WTC11 (cell line): ENCODE data around the gene KIF6. TPM values are rescaled to one million over a fixed set of nuclear protein-coding genes. Genes with fewer than 3 reads are reported as not detected.

Experiments used
- ATAC-seq: fragments of 200-7000 bp; cut with Tn5 transposase; 2 replicates; pipeline ENCODE4 v1.10.0; 2021; ENCODE audit warnings: mild to moderate bottlenecking, moderate library complexity
- CTCF ChIA-PET: fragments of 300-600 bp; sonication (Branson Sonifier 250); formaldehyde crosslinking; loops from one replicate; lab custom pipeline; 2021; ENCODE audit warnings: antibody characterized with exemption; lab: Charles Lee
- POLR2A ChIA-PET: fragments of 350-600 bp; sonication (Branson Sonifier 250); formaldehyde crosslinking; loops from one replicate; lab custom pipeline; 2021; ENCODE audit warnings: antibody characterized with exemption; lab: Charles Lee
- DNase-seq: peaks from one replicate; pipeline ENCODE4 v3.0.0; 2021; ENCODE audit warnings: low spot score
- H3K27ac Mint-ChIP-seq: 2 replicates; pipeline ENCODE4 v1.8.0; 2021; ENCODE audit warnings: mixed read lengths
- H3K27me3 Mint-ChIP-seq: 2 replicates; pipeline ENCODE4 v1.8.0; 2021; ENCODE audit warnings: low read depth, mild to moderate bottlenecking, moderate library complexity, mixed read lengths
- H3K36me3 Mint-ChIP-seq: 2 replicates; pipeline ENCODE4 v1.8.0; 2021; ENCODE audit warnings: mixed read lengths
- H3K4me1 Mint-ChIP-seq: 2 replicates; pipeline ENCODE4 v1.8.0; 2022; ENCODE audit warnings: mixed read lengths
- H3K4me3 Mint-ChIP-seq: 2 replicates; pipeline ENCODE4 v1.8.0; 2021; ENCODE audit warnings: mild to moderate bottlenecking, moderate library complexity, mixed read lengths
- H3K9me3 Mint-ChIP-seq: 2 replicates; pipeline ENCODE4 v1.8.0; 2021; ENCODE audit warnings: mixed read lengths
- ELF4 ChIP-seq: sonication (generic); formaldehyde crosslinking; IDR thresholded peaks from 2 replicates; pipeline ENCODE4 v1.8.1; 2022; ENCODE audit warnings: low read depth, mild to moderate bottlenecking, moderate library complexity, missing genetic modification reagents
- EMX1 ChIP-seq: fragments of 250-450 bp; sonication (Bioruptor Pico); IDR thresholded peaks from 2 replicates; pipeline ENCODE4 v1.8.0; 2021; ENCODE audit warnings: mild to moderate bottlenecking
- ESRRA ChIP-seq: sonication (generic); formaldehyde crosslinking; IDR thresholded peaks from 2 replicates; pipeline ENCODE4 v1.8.1; 2022; ENCODE audit warnings: mild to moderate bottlenecking, missing genetic modification reagents, borderline replicate concordance
- GABPB1 ChIP-seq: sonication (generic); formaldehyde crosslinking; IDR thresholded peaks from 2 replicates; pipeline ENCODE4 v1.8.1; 2023; ENCODE audit warnings: mild to moderate bottlenecking, missing genetic modification reagents
- GRHL2 ChIP-seq: fragments of 250-450 bp; sonication (Bioruptor Pico); IDR thresholded peaks from 2 replicates; pipeline ENCODE4 v1.8.0; 2022; ENCODE audit warnings: mild to moderate bottlenecking, moderate library complexity; ENCODE audit not compliant: insufficient replicate concordance, severe bottlenecking
- HMGA2 ChIP-seq: fragments of 250-450 bp; sonication (Bioruptor Pico); IDR thresholded peaks from 2 replicates; pipeline ENCODE4 v1.4.0; 2021; ENCODE audit warnings: mild to moderate bottlenecking, moderate library complexity
- IRF2 ChIP-seq: sonication (generic); formaldehyde crosslinking; IDR thresholded peaks from 2 replicates; pipeline ENCODE4 v1.8.0; 2022; ENCODE audit warnings: low read depth, missing genetic modification reagents, borderline replicate concordance
- KAT7 ChIP-seq: sonication (generic); formaldehyde crosslinking; IDR thresholded peaks from 2 replicates; pipeline ENCODE4 v1.8.1; 2023; ENCODE audit warnings: missing genetic modification reagents, mild to moderate bottlenecking, borderline replicate concordance
- MXD4 ChIP-seq: fragments of 250-450 bp; sonication (Bioruptor Pico); IDR thresholded peaks from 2 replicates; pipeline ENCODE4 v1.8.0; 2021; ENCODE audit warnings: mild to moderate bottlenecking, moderate library complexity, borderline replicate concordance
- NFYB ChIP-seq: sonication (generic); formaldehyde crosslinking; conservative IDR thresholded peaks from 2 replicates; pipeline ENCODE4 v1.8.0; 2022; ENCODE audit warnings: low read depth, missing genetic modification reagents
- NR3C1 ChIP-seq: sonication (generic); formaldehyde crosslinking; conservative IDR thresholded peaks from 2 replicates; pipeline ENCODE4 v1.8.1; 2023; ENCODE audit warnings: low read depth, mild to moderate bottlenecking, missing genetic modification reagents
- OVOL2 ChIP-seq: fragments of 250-450 bp; sonication (Bioruptor Pico); IDR thresholded peaks from 2 replicates; pipeline ENCODE4 v1.9.0; 2021; ENCODE audit warnings: mild to moderate bottlenecking, borderline replicate concordance
- RORB ChIP-seq: fragments of 250-450 bp; sonication (Bioruptor Pico); IDR thresholded peaks from 2 replicates; pipeline ENCODE4 v1.9.0; 2021; ENCODE audit warnings: mild to moderate bottlenecking
- SOX15 ChIP-seq: fragments of 250-450 bp; sonication (Bioruptor Pico); IDR thresholded peaks from 2 replicates; pipeline ENCODE4 v1.9.0; 2021; ENCODE audit warnings: mild to moderate bottlenecking
- TEAD4 ChIP-seq: sonication (generic); formaldehyde crosslinking; IDR thresholded peaks from 2 replicates; pipeline ENCODE4 v1.8.0; 2022; ENCODE audit warnings: mild to moderate bottlenecking, missing genetic modification reagents
- ZNF263 ChIP-seq: sonication (generic); formaldehyde crosslinking; IDR thresholded peaks from 2 replicates; pipeline ENCODE4 v1.8.1; 2022; ENCODE audit warnings: low read depth, mild to moderate bottlenecking, moderate library complexity, missing genetic modification reagents
- ZNF423 ChIP-seq: fragments of 250-450 bp; sonication (Bioruptor Pico); IDR thresholded peaks from 2 replicates; pipeline ENCODE4 v2.1.2; 2022; ENCODE audit warnings: mild to moderate bottlenecking, moderate library complexity
- ZNF671 ChIP-seq: fragments of 250-450 bp; sonication (Bioruptor Pico); IDR thresholded peaks from 2 replicates; pipeline ENCODE4 v1.8.0; 2021; ENCODE audit warnings: mild to moderate bottlenecking
- total RNA-seq: library from RNA; stranded (reverse); gene quantifications from 3 replicates; pipeline ENCODE4 v1.2.3, GENCODE V29; 2021
- TF ChIP-seq, protein P1 (sequence below): sonication (generic); formaldehyde crosslinking; IDR thresholded peaks from 2 replicates; pipeline ENCODE4 v1.8.0; 2022; ENCODE audit warnings: mild to moderate bottlenecking, missing genetic modification reagents
- TF ChIP-seq, protein P2 (sequence below): sonication (generic); formaldehyde crosslinking; IDR thresholded peaks from 2 replicates; pipeline ENCODE4 v1.8.1; 2023; ENCODE audit warnings: mild to moderate bottlenecking, missing genetic modification reagents, moderate library complexity
- TF ChIP-seq, protein P3 (sequence below): sonication (generic); formaldehyde crosslinking; IDR thresholded peaks from 2 replicates; pipeline ENCODE4 v1.8.0; 2023; ENCODE audit warnings: missing genetic modification reagents
- TF ChIP-seq, protein P4 (sequence below): fragments of 200-600 bp; IDR thresholded peaks from 2 replicates; pipeline ENCODE4 v1.8.0; 2022; ENCODE audit warnings: antibody characterized with exemption
- TF ChIP-seq, protein P5 (sequence below): sonication (generic); formaldehyde crosslinking; IDR thresholded peaks from 2 replicates; pipeline ENCODE4 v1.8.0; 2023; ENCODE audit warnings: missing genetic modification reagents, mild to moderate bottlenecking, borderline replicate concordance

Gene KIF6
- total RNA-seq, 1 experiment from 2014 or later: 0.57 TPM

DNA sequence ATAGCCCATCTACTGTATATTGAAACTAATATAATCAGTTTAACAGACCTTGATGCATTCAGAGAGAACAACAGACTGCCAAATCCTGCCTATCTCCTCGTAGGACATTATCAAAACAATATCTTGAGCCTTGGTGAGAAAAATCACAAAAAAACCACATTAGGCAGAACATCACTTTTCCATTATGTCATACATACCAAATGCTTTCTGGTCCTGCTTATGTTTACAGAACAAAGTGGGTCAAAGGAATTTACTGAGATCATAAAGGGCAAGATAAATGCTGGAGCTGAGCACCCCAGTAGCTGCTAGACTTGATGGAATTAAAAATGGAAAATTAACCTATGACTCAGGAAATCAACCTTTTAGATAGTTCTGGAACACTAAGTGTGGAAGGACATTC is 207.5 kb downstream of the KIF6 start:
- Mint-ChIP-seq H3K27ac (no peak overlapping the region), H3K36me3 (no peaks in the 10 kb centered on the region), H3K9me3 (no peaks in the 10 kb centered on the region; the same call in none of the 2 replicates), H3K27me3 (no peaks in the 10 kb centered on the region), H3K4me3 (no peak overlapping the region), H3K4me1 (no peaks in the 10 kb centered on the region)
- POLR2A ChIA-PET: no interaction called here
- CTCF ChIA-PET: no interaction called here
- TF ChIP-seq ELF4 (no peak), ZNF263 (CRISPR knock-in tag) (no peak)
- TF ChIP-seq, protein P1, sequence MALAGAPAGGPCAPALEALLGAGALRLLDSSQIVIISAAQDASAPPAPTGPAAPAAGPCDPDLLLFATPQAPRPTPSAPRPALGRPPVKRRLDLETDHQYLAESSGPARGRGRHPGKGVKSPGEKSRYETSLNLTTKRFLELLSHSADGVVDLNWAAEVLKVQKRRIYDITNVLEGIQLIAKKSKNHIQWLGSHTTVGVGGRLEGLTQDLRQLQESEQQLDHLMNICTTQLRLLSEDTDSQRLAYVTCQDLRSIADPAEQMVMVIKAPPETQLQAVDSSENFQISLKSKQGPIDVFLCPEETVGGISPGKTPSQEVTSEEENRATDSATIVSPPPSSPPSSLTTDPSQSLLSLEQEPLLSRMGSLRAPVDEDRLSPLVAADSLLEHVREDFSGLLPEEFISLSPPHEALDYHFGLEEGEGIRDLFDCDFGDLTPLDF (CRISPR knock-in tag): no peak
- DNase-seq: no peak
- ATAC-seq: no peak

DNA sequence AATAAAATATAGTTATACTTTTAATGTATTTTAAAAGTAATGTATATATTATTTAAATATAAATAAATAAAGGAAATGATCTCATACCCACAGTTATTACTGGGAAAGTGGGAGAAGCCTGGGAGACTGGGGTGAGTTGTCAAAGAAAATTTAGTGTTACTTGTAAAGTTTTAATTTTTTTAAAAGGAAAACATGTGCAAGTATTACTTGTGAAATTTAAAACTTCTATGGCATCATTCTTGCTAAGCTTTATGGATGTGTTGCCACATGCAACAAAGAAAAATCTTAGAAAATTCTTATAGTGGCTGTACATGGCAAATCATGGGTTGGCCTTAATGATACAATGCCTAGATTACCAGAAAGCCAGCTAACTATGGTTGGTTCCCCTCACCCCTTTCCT is 208.7 kb downstream of the KIF6 start:
- TF ChIP-seq MXD4 (CRISPR knock-in tag) (no peak), HMGA2 (CRISPR knock-in tag) (peak; percentile 46; the same call in 1 of the 2 replicates)
- H3K36me3 Mint-ChIP-seq: no peaks in the 10 kb centered on the region
- no peaks in the 10 kb centered on the region for H3K27me3 Mint-ChIP-seq
- ChIA-PET CTCF (no interaction called here), POLR2A (interaction anchor here (0.6 kb wide), 1 partner anchor 21 kb away, joined by 3 read pairs; no protein-coding TSS in a partner anchor)
- DNase-seq (no peak), ATAC-seq (no peak)
- no peaks in the 10 kb centered on the region; the same call in none of the 2 replicates for H3K9me3 Mint-ChIP-seq
- H3K27ac Mint-ChIP-seq: no peak overlapping the region
- no peak overlapping the region for H3K4me3 Mint-ChIP-seq
- no peaks in the 10 kb centered on the region for H3K4me1 Mint-ChIP-seq

DNA sequence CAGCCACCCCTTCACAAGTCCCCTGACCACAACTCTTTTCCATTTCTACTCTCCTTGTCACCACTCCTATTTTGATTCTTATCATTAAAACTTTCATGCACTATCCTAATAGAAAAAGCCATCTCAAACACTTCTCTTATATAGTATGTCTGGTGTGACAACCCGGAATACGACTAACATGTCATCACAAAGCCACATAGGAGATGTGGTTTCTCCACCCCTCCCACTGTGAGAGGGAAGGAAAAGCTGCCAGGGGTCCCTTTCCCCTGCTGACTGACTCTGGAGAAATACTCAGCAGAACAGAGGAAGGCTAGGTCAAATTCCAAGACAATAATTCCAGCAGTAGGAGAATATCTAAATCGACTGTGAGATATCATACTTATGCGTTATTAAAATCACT is 209.7 kb downstream of the KIF6 start:
- H3K27ac Mint-ChIP-seq: no peak overlapping the region
- peaks cover 9% of the 10 kb centered on the region for H3K9me3 Mint-ChIP-seq
- POLR2A ChIA-PET: no interaction called here
- no peak overlapping the region for H3K4me3 Mint-ChIP-seq
- TF ChIP-seq TEAD4 (no peak), GRHL2 (CRISPR knock-in tag) (no peak), SOX15 (CRISPR knock-in tag) (no peak), ESRRA (no peak), ELF4 (no peak), ZNF263 (CRISPR knock-in tag) (no peak), RORB (CRISPR knock-in tag) (no peak), ZNF671 (no peak), NR3C1 (CRISPR knock-in tag) (no peak), HMGA2 (CRISPR knock-in tag) (no peak)
- TF ChIP-seq, protein P2, sequence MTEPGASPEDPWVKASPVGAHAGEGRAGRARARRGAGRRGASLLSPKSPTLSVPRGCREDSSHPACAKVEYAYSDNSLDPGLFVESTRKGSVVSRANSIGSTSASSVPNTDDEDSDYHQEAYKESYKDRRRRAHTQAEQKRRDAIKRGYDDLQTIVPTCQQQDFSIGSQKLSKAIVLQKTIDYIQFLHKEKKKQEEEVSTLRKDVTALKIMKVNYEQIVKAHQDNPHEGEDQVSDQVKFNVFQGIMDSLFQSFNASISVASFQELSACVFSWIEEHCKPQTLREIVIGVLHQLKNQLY: no peak
- TF ChIP-seq, protein P3, sequence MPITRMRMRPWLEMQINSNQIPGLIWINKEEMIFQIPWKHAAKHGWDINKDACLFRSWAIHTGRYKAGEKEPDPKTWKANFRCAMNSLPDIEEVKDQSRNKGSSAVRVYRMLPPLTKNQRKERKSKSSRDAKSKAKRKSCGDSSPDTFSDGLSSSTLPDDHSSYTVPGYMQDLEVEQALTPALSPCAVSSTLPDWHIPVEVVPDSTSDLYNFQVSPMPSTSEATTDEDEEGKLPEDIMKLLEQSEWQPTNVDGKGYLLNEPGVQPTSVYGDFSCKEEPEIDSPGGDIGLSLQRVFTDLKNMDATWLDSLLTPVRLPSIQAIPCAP: no peak
- TF ChIP-seq, protein P4, sequence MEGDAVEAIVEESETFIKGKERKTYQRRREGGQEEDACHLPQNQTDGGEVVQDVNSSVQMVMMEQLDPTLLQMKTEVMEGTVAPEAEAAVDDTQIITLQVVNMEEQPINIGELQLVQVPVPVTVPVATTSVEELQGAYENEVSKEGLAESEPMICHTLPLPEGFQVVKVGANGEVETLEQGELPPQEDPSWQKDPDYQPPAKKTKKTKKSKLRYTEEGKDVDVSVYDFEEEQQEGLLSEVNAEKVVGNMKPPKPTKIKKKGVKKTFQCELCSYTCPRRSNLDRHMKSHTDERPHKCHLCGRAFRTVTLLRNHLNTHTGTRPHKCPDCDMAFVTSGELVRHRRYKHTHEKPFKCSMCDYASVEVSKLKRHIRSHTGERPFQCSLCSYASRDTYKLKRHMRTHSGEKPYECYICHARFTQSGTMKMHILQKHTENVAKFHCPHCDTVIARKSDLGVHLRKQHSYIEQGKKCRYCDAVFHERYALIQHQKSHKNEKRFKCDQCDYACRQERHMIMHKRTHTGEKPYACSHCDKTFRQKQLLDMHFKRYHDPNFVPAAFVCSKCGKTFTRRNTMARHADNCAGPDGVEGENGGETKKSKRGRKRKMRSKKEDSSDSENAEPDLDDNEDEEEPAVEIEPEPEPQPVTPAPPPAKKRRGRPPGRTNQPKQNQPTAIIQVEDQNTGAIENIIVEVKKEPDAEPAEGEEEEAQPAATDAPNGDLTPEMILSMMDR: no peak
- no peaks in the 10 kb centered on the region; the same call in none of the 2 replicates for H3K27me3 Mint-ChIP-seq
- CTCF ChIA-PET: no interaction called here
- DNase-seq: no peak
- H3K4me1 Mint-ChIP-seq: no peaks in the 10 kb centered on the region
- ATAC-seq: no peak
- peaks cover 7% of the 10 kb centered on the region; the same call in 1 of the 2 replicates for H3K36me3 Mint-ChIP-seq

DNA sequence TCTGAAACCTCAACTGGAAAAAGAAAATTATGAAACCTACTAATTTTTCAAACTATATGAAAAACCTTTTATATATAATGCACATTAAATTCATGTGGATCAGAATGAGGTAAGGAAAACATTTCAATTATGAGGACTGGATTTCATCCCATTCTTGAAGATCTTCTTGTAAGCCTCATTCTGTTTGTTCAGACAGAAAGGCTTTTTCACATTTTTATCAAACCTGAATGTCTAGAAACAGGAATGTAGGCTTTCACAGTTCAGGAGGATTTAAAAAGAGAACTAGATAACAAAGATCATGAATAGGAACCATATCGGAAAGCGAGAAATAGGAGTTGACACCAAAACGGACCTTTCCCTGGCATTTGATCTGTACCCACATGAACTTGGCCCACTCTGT is 210.2 kb downstream of the KIF6 start:
- H3K9me3 Mint-ChIP-seq: peaks cover 13% of the 10 kb centered on the region
- CTCF ChIA-PET: no interaction called here
- peaks cover 7% of the 10 kb centered on the region; the same call in 1 of the 2 replicates for H3K36me3 Mint-ChIP-seq
- no peak for ATAC-seq
- no peaks in the 10 kb centered on the region; the same call in none of the 2 replicates for H3K27me3 Mint-ChIP-seq
- H3K27ac Mint-ChIP-seq: no peak overlapping the region
- DNase-seq: no peak
- no peak overlapping the region for H3K4me3 Mint-ChIP-seq
- H3K4me1 Mint-ChIP-seq: no peaks in the 10 kb centered on the region
- POLR2A ChIA-PET: no interaction called here
- TF ChIP-seq ZNF671 (no peak), OVOL2 (CRISPR knock-in tag) (no peak), NR3C1 (CRISPR knock-in tag) (no peak), KAT7 (CRISPR knock-in tag) (no peak), IRF2 (CRISPR knock-in tag) (no peak), GABPB1 (CRISPR knock-in tag) (no peak), NFYB (CRISPR knock-in tag) (no peak), ZNF423 (CRISPR knock-in tag) (no peak), EMX1 (CRISPR knock-in tag) (no peak)
- TF ChIP-seq, protein P5, sequence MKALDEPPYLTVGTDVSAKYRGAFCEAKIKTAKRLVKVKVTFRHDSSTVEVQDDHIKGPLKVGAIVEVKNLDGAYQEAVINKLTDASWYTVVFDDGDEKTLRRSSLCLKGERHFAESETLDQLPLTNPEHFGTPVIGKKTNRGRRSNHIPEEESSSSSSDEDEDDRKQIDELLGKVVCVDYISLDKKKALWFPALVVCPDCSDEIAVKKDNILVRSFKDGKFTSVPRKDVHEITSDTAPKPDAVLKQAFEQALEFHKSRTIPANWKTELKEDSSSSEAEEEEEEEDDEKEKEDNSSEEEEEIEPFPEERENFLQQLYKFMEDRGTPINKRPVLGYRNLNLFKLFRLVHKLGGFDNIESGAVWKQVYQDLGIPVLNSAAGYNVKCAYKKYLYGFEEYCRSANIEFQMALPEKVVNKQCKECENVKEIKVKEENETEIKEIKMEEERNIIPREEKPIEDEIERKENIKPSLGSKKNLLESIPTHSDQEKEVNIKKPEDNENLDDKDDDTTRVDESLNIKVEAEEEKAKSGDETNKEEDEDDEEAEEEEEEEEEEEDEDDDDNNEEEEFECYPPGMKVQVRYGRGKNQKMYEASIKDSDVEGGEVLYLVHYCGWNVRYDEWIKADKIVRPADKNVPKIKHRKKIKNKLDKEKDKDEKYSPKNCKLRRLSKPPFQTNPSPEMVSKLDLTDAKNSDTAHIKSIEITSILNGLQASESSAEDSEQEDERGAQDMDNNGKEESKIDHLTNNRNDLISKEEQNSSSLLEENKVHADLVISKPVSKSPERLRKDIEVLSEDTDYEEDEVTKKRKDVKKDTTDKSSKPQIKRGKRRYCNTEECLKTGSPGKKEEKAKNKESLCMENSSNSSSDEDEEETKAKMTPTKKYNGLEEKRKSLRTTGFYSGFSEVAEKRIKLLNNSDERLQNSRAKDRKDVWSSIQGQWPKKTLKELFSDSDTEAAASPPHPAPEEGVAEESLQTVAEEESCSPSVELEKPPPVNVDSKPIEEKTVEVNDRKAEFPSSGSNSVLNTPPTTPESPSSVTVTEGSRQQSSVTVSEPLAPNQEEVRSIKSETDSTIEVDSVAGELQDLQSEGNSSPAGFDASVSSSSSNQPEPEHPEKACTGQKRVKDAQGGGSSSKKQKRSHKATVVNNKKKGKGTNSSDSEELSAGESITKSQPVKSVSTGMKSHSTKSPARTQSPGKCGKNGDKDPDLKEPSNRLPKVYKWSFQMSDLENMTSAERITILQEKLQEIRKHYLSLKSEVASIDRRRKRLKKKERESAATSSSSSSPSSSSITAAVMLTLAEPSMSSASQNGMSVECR (CRISPR knock-in tag): no peak
